CD4-positive, alpha-beta T cell (primary cell): ENCODE results near the gene XPO6. TPM values are rescaled to one million over a fixed set of nuclear protein-coding genes. Genes with fewer than 3 reads are reported as not detected.

Experiments
- ATAC-seq: fragments of 200-7000 bp; cut with Tn5 transposase; one replicate; pipeline ENCODE4 v1.10.0; 2022; ENCODE audit warnings: mild to moderate bottlenecking; ENCODE audit not compliant: poor library complexity
- CTCF ChIA-PET: fragments of 350-600 bp; sonication (Branson Sonifier 250); formaldehyde crosslinking; loops from one replicate; lab custom pipeline; 2021; ENCODE audit warnings: antibody characterized with exemption, inconsistent platforms; lab: Charles Lee
- POLR2A ChIA-PET: fragments of 350-600 bp; sonication (Branson Sonifier 250); formaldehyde crosslinking; loops from one replicate; lab custom pipeline; 2021; ENCODE audit warnings: antibody characterized with exemption, inconsistent platforms; lab: Charles Lee
- DNase-seq, 14 experiments: peaks; one replicate each; pipeline ENCODE4 v3.0.0-alpha.2; 2013 to 2020; ENCODE audit warnings: mixed read lengths in 2 of 14
- H3K27ac ChIP-seq, 2 donors: one replicate each; pipeline versions ENCODE4 v1.5.1 to v1.7.0; 2013; ENCODE audit warnings: low read length in 2 of 2, low read depth in 1 of 2, mild to moderate bottlenecking in 1 of 2
- H3K27me3 ChIP-seq, 2 experiments: 1 replicate in 1 of 2; 2 replicates in 1 of 2; pipeline versions ENCODE4 v1.6.1 to v1.7.0; 2013; ENCODE audit warnings: low read length in 2 of 2, control low read depth in 1 of 2, mild to moderate bottlenecking in 1 of 2, moderate library complexity in 1 of 2; ENCODE audit not compliant: insufficient read depth in 2 of 2, control insufficient read depth in 1 of 2
- H3K36me3 ChIP-seq: one replicate; pipeline ENCODE4 v1.6.1; 2013; ENCODE audit warnings: low read length, control low read depth; ENCODE audit not compliant: insufficient read depth
- H3K4me1 ChIP-seq: one replicate; pipeline ENCODE4 v1.6.1; 2013; ENCODE audit warnings: low read length, control low read depth; ENCODE audit not compliant: insufficient read depth
- H3K4me3 ChIP-seq: one replicate; pipeline ENCODE4 v1.5.1; 2013; ENCODE audit warnings: mild to moderate bottlenecking, low read length, moderate library complexity
- H3K9me3 ChIP-seq, 2 experiments: 1 replicate in 1 of 2; 2 replicates in 1 of 2; pipeline versions ENCODE4 v1.6.1 to v1.7.0; 2013; ENCODE audit warnings: low read length in 2 of 2, mild to moderate bottlenecking in 2 of 2, control low read depth in 1 of 2, moderate library complexity in 1 of 2; ENCODE audit not compliant: control insufficient read depth in 1 of 2, insufficient read depth in 1 of 2
- H3K27ac Mint-ChIP-seq: one replicate; pipeline ENCODE4 v1.8.0; 2020; ENCODE audit warnings: mixed read lengths
- H3K27me3 Mint-ChIP-seq: one replicate; pipeline ENCODE4 v1.8.0; 2021; ENCODE audit warnings: mixed read lengths
- H3K36me3 Mint-ChIP-seq: one replicate; pipeline ENCODE4 v1.8.0; 2021; ENCODE audit warnings: low read depth, mixed read lengths
- H3K4me1 Mint-ChIP-seq: one replicate; pipeline ENCODE4 v1.8.0; 2021; ENCODE audit warnings: low read depth, mixed read lengths
- H3K4me3 Mint-ChIP-seq: one replicate; pipeline ENCODE4 v1.8.0; 2020; ENCODE audit warnings: mild to moderate bottlenecking, mixed read lengths
- H3K9me3 Mint-ChIP-seq: one replicate; pipeline ENCODE4 v1.8.0; 2020; ENCODE audit warnings: mixed read lengths
- intact Hi-C, 2 experiments: fragments of 100-400 bp; cut with DNase I in 1 of 2; cut with micrococcal nuclease in 1 of 2; formaldehyde crosslinking; loops; one replicate each; pipeline versions ENCODE4 v1.15.1 to v1.9.0; 2023 to 2025; cut with DNase I, micrococcal nuclease
- total RNA-seq, 174 experiments: library from RNA in 2 of 174; stranded (reverse) in 2 of 174; gene quantifications; one replicate each; pipeline ENCODE4 v1.2.3 and lab custom pipeline; 2021 to 2026
- TF ChIP-seq, protein P1 (sequence below): fragments of 200-600 bp; IDR thresholded peaks from one replicate; pipeline ENCODE4 v1.8.0; 2022; ENCODE audit warnings: antibody characterized with exemption, mild to moderate bottlenecking

Gene XPO6
- total RNA-seq, 2 experiments from 2014 or later = 378 to 390 TPM

DNA sequence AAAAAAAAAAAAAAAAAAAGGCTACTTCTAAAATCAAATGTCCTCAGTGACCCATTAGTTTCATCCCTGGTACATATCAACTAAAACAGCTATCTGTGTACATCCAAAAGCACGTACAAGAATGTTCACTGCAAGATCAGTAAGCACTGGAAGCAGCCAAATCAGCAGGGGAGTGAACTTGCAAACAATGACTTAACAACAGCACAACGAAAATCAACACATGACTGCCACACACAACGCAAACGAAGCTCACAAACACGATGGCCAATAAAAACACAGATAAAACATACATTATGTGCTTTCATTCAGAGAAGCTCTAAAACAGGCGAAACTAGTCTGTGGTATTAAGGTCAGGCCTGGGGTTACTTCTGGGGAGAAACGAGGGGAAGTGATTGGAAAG lies 60.6 kb downstream of the XPO6 start:
- no peak overlapping the region for H3K4me3 ChIP-seq
- no peak for DNase-seq
- Mint-ChIP-seq H3K4me1 (peaks cover 81% of the 10 kb centered on the region), H3K36me3 (peaks cover 98% of the 10 kb centered on the region), H3K9me3 (no peaks in the 10 kb centered on the region), H3K27me3 (no peaks in the 10 kb centered on the region), H3K27ac (peak overlapping the region; percentile 97), H3K4me3 (no peak overlapping the region)
- intact Hi-C loops = no loop called here
- H3K27me3 ChIP-seq = no peaks in the 10 kb centered on the region
- TF ChIP-seq, protein P1, sequence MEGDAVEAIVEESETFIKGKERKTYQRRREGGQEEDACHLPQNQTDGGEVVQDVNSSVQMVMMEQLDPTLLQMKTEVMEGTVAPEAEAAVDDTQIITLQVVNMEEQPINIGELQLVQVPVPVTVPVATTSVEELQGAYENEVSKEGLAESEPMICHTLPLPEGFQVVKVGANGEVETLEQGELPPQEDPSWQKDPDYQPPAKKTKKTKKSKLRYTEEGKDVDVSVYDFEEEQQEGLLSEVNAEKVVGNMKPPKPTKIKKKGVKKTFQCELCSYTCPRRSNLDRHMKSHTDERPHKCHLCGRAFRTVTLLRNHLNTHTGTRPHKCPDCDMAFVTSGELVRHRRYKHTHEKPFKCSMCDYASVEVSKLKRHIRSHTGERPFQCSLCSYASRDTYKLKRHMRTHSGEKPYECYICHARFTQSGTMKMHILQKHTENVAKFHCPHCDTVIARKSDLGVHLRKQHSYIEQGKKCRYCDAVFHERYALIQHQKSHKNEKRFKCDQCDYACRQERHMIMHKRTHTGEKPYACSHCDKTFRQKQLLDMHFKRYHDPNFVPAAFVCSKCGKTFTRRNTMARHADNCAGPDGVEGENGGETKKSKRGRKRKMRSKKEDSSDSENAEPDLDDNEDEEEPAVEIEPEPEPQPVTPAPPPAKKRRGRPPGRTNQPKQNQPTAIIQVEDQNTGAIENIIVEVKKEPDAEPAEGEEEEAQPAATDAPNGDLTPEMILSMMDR = no peak
- ChIA-PET POLR2A (interaction anchor here (0.6 to 3.6 kb wide), 6 partner anchors 10 to 59 kb away, joined by 3 to 19 read pairs (median 6); no protein-coding TSS in a partner anchor), CTCF (interaction anchor here (0.7 to 3.7 kb wide), 6 partner anchors 9 to 67 kb away, joined by 3 to 18 read pairs (median 4); no protein-coding TSS in a partner anchor)
- peak overlapping the region; percentile 25 to 27 for H3K27ac ChIP-seq
- peaks cover 39% of the 10 kb centered on the region for H3K4me1 ChIP-seq
- peaks cover 89% of the 10 kb centered on the region for H3K36me3 ChIP-seq
- no peak for ATAC-seq
- no peaks in the 10 kb centered on the region for H3K9me3 ChIP-seq

DNA sequence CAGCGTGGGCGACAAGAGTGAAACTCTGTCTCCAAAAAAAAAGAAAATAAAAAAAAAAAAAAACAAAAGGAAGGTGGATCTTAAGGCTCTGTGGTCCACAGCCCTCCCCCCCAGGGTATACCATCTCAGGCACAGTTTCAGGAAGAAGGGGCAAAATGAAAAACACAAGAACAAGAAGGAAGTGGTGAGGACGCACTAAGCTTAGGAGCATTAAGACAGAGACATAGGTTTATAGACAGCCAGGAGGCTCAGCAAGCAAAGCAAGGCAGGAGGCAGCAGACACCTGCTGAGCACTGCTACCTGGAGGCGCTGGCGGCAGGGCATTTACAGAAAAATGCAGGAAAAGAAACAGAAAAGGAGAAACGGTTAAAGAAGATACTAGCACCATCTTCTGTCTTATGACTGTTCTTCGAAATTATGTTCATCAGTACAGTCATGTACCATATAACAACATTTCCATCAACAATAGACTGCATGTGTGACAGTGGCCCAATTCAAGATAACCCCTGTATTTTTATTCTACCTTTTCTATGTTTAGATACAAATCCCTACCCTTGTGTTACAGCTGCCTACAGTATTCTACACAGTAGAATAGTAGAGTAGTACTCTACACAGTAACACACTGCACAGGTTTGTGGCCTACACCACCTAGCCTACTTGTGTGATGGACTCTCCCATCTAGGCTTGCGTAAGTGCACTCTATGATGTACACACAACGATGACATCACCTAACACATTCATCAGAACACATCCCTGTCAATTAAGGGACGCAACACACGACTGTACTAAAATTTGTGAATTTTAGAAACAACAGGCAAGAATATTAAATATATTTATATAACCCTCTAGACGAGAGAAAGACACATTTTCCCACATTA lies 62.5 kb downstream of the XPO6 start:
- Mint-ChIP-seq H3K4me1 (peaks cover 83% of the 10 kb centered on the region), H3K27ac (peak overlapping the region; percentile 97), H3K27me3 (no peaks in the 10 kb centered on the region), H3K9me3 (no peaks in the 10 kb centered on the region), H3K36me3 (peaks cover 98% of the 10 kb centered on the region), H3K4me3 (peak overlapping the region; percentile 42)
- H3K27ac ChIP-seq = peak overlapping the region; percentile 60 to 74
- H3K4me1 ChIP-seq = peaks cover 42% of the 10 kb centered on the region
- TF ChIP-seq, protein P1 = peak; percentile 27
- POLR2A ChIA-PET = interaction anchor here (0.6 to 3.6 kb wide), 17 partner anchors 9 to 433 kb away, joined by 3 to 14 read pairs (median 4); no protein-coding TSS in a partner anchor
- no peak overlapping the region for H3K4me3 ChIP-seq
- CTCF ChIA-PET = interaction anchor here (0.7 to 3.7 kb wide), 6 partner anchors 9 to 69 kb away, joined by 3 to 18 read pairs (median 4); no protein-coding TSS in a partner anchor
- ATAC-seq (peak; percentile 90), DNase-seq (peak in 12 of 14 experiments; percentile 14 to 76 (median 48))
- intact Hi-C loops = loop anchor here (1.0 to 5.0 kb wide), 3 partner anchors 9 to 33 kb away; no protein-coding TSS in a partner anchor
- H3K9me3 ChIP-seq = no peaks in the 10 kb centered on the region
- H3K36me3 ChIP-seq = peaks cover 90% of the 10 kb centered on the region
- H3K27me3 ChIP-seq = no peaks in the 10 kb centered on the region

DNA sequence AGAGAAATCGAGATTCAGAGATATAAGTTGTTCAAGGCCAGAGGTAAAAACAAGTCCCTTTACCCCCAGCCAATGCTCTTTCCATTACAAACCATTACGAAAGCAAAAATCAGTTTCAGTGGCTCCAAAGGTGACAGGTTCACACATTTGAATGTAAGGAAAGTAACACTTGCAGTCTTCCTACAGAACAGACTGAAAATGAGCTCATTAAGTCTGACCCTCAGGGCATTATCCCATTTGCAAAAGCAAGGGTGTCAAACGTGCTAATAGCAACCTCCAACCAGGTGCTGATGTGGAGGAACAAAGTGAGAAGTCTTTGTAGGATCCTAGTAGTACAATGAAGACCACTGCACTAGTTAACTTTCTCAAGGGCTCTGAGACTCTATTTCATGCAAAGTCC lies 65.2 kb downstream of the XPO6 start:
- Histone ChIP-seq H3K27me3 (no peaks in the 10 kb centered on the region), H3K4me1 (peaks cover 65% of the 10 kb centered on the region), H3K27ac (peak overlapping the region in 1 of 2 donors; percentile 56), H3K9me3 (no peaks in the 10 kb centered on the region), H3K36me3 (peaks cover 68% of the 10 kb centered on the region), H3K4me3 (no peak overlapping the region)
- ChIA-PET CTCF (no interaction called here), POLR2A (interaction anchor here (1.1 kb wide), 2 partner anchors 17 to 42 kb away, joined by 3 read pairs; no protein-coding TSS in a partner anchor)
- Mint-ChIP-seq H3K9me3 (no peaks in the 10 kb centered on the region), H3K36me3 (peaks cover 91% of the 10 kb centered on the region), H3K27ac (peak overlapping the region; percentile 97), H3K4me1 (peaks cover 94% of the 10 kb centered on the region), H3K27me3 (no peaks in the 10 kb centered on the region), H3K4me3 (peak overlapping the region; percentile 39)
- peak in 1 of 14 experiments; percentile 51 for DNase-seq
- TF ChIP-seq, protein P1 = no peak
- ATAC-seq = no peak
- intact Hi-C loops = loop anchor here in 1 of 2 experiments (5.0 kb wide), 1 partner anchor 36 kb away; no protein-coding TSS in a partner anchor
